GF-D8 (cell line): ENCODE measurements around the gene MELTF.
A peak's percentile ranks its signal among the peaks of the same experiment; 100 is the strongest.

Experiments
- DNase-seq: peaks from one replicate; lab custom pipeline; 2025; lab: John Stamatoyannopoulos, UW

The MELTF gene

GRCh38 chr3:196994056-196994455 is 35.6 kb downstream of the MELTF start:
- no peak for DNase-seq

GRCh38 chr3:196992461-196993065 is 37.1 kb downstream of the MELTF start:
- DNase-seq, result no peak

- no peak for DNase-seq
Observed at GRCh38 chr3:196991581-196992460, 37.8 kb downstream of the MELTF start.

- DNase-seq, result no peak
Observed at GRCh38 chr3:196990601-196991007, 39.0 kb downstream of the MELTF start.

GRCh38 chr3:196989721-196990262 is 39.8 kb downstream of the MELTF start:
- DNase-seq, result no peak

- peak; percentile 17 for DNase-seq
Observed at GRCh38 chr3:196988241-196989029, 41.2 kb downstream of the MELTF start.

GRCh38 chr3:196987022-196987421 is 42.6 kb downstream of the MELTF start:
- no peak for DNase-seq

GRCh38 chr3:196985954-196986885 is 43.4 kb downstream of the MELTF start:
- DNase-seq, result no peak

GRCh38 chr3:196985298-196985697 is 44.3 kb downstream of the MELTF start:
- no peak for DNase-seq

- DNase-seq, result no peak
Observed at GRCh38 chr3:196983186-196983585, 46.4 kb downstream of the MELTF start.

GRCh38 chr3:196981657-196982056 is 48.0 kb downstream of the MELTF start:
- DNase-seq, result no peak

- DNase-seq, result no peak
Observed at GRCh38 chr3:196979545-196979944, 50.1 kb downstream of the MELTF start.

- no peak for DNase-seq
Observed at GRCh38 chr3:196976941-196977340, 52.7 kb downstream of the MELTF start.

GRCh38 chr3:196975349-196975748 is 54.3 kb downstream of the MELTF start:
- DNase-seq, result no peak

GRCh38 chr3:196974661-196975060 is 55.0 kb downstream of the MELTF start:
- DNase-seq, result no peak

- peak; percentile 25 for DNase-seq
Observed at GRCh38 chr3:196971094-196971698, 58.4 kb downstream of the MELTF start.

- no peak for DNase-seq
Observed at GRCh38 chr3:196970547-196971093, 59.0 kb downstream of the MELTF start.

- DNase-seq, result peak; percentile 14
Observed at GRCh38 chr3:196969660-196970546, 59.7 kb downstream of the MELTF start.

- peak; percentile 10 for DNase-seq
Observed at GRCh38 chr3:196969134-196969659, 60.4 kb downstream of the MELTF start.
